HEK293 (cell line): Measurements from ENCODE around the gene FERMT2.

Source experiments
- CTCF ChIA-PET: fragments of 350-600 bp; formaldehyde crosslinking; extraction: SDS; loops from one replicate; lab custom pipeline; 2021; ENCODE audit warnings: antibody characterized with exemption; lab: Yijun Ruan, JAX
- POLR2A ChIA-PET: fragments of 300-600 bp; formaldehyde crosslinking; extraction: SDS; loops from one replicate; lab custom pipeline; 2020; ENCODE audit warnings: antibody characterized with exemption, inconsistent platforms; lab: Yijun Ruan, JAX
- H3K27ac ChIP-seq: fragments of 200-500 bp; sonication (Bioruptor generic); 2 replicates; pipeline ENCODE4 v1.5.1; 2014; ENCODE audit warnings: low read depth, low read length, control low read depth, inconsistent platforms; ENCODE audit errors: extremely low read depth
- H3K36me3 ChIP-seq, 2 experiments: fragments of 200-500 bp in 1 of 2; sonication (Bioruptor generic) in 1 of 2; 1 replicate in 1 of 2; 2 replicates in 1 of 2; pipeline ENCODE4 v1.5.1; 2014 to 2017; ENCODE audit warnings: inconsistent platforms in 2 of 2, low read length in 2 of 2; ENCODE audit not compliant: control insufficient read depth in 2 of 2, insufficient read depth in 1 of 2
- H3K4me1 ChIP-seq: fragments of 200-500 bp; sonication (Bioruptor generic); 2 replicates; pipeline ENCODE4 v1.5.1; 2014; ENCODE audit warnings: mild to moderate bottlenecking, low read length, inconsistent platforms; ENCODE audit not compliant: control insufficient read depth, insufficient read depth
- H3K4me3 ChIP-seq: 2 replicates; pipeline ENCODE4 v1.5.1; 2011; ENCODE audit warnings: low read depth, mild to moderate bottlenecking, control low read depth, low read length, moderate library complexity
- H3K9me3 ChIP-seq: fragments of 200-500 bp; sonication (Bioruptor generic); 2 replicates; pipeline ENCODE4 v1.5.1; 2014; ENCODE audit warnings: low read depth, low read length, inconsistent platforms; ENCODE audit not compliant: control insufficient read depth, insufficient read depth
- EGR2 ChIP-seq: fragments of 450-650 bp; formaldehyde crosslinking; IDR thresholded peaks from 2 replicates; pipeline ENCODE4 v1.5.1; 2016; ENCODE audit warnings: low read depth, missing biosample characterization, missing genetic modification characterization
- FEZF1 ChIP-seq: fragments of 450-650 bp; formaldehyde crosslinking; IDR thresholded peaks from 2 replicates; pipeline ENCODE4 v1.5.1; 2016; ENCODE audit warnings: missing biosample characterization, missing genetic modification characterization
- GLIS1 ChIP-seq: fragments of 450-650 bp; formaldehyde crosslinking; IDR thresholded peaks from 2 replicates; pipeline ENCODE4 v1.5.1; 2016; ENCODE audit warnings: missing biosample characterization, missing genetic modification characterization
- HOXD13 ChIP-seq: sonication (generic); formaldehyde crosslinking; IDR thresholded peaks from 2 replicates; pipeline ENCODE4 v1.8.0; 2022; ENCODE audit warnings: missing genetic modification reagents, borderline replicate concordance
- IKZF3 ChIP-seq: fragments of 450-650 bp; IDR thresholded peaks from 2 replicates; pipeline ENCODE4 v1.5.0; 2018; ENCODE audit warnings: missing biosample characterization, mild to moderate bottlenecking, missing genetic modification characterization, moderate library complexity
- OSR2 ChIP-seq: fragments of 450-650 bp; formaldehyde crosslinking; IDR thresholded peaks from 2 replicates; pipeline ENCODE4 v1.5.1; 2016; ENCODE audit warnings: missing biosample characterization, missing genetic modification characterization
- PRDM1 ChIP-seq: fragments of 450-650 bp; formaldehyde crosslinking; IDR thresholded peaks from 2 replicates; pipeline ENCODE4; 2016; ENCODE audit warnings: missing biosample characterization, missing genetic modification characterization
- YY2 ChIP-seq: fragments of 450-650 bp; formaldehyde crosslinking; IDR thresholded peaks from 2 replicates; pipeline ENCODE4 v1.5.1; 2016; ENCODE audit warnings: missing biosample characterization, missing genetic modification characterization
- ZBTB8A ChIP-seq: fragments of 450-650 bp; formaldehyde crosslinking; IDR thresholded peaks from 2 replicates; pipeline ENCODE4 v1.5.1; 2016; ENCODE audit warnings: missing biosample characterization, missing genetic modification characterization
- ZNF114 ChIP-seq: fragments of 450-650 bp; formaldehyde crosslinking; IDR thresholded peaks from 2 replicates; pipeline ENCODE4 v1.5.0; 2017; ENCODE audit warnings: missing biosample characterization, missing genetic modification characterization
- ZNF175 ChIP-seq: fragments of 450-650 bp; formaldehyde crosslinking; IDR thresholded peaks from 2 replicates; pipeline ENCODE4 v1.5.1; 2016; ENCODE audit warnings: missing biosample characterization, missing genetic modification characterization
- ZNF223 ChIP-seq: fragments of 450-650 bp; formaldehyde crosslinking; IDR thresholded peaks from 2 replicates; pipeline ENCODE4 v1.5.1; 2016; ENCODE audit warnings: missing biosample characterization, missing genetic modification characterization
- ZNF248 ChIP-seq: fragments of 450-650 bp; formaldehyde crosslinking; IDR thresholded peaks from 2 replicates; pipeline ENCODE4 v1.5.1; 2017; ENCODE audit warnings: missing biosample characterization, missing genetic modification characterization
- ZNF366 ChIP-seq: fragments of 450-650 bp; formaldehyde crosslinking; conservative IDR thresholded peaks from 2 replicates; pipeline ENCODE4 v1.5.1; 2016; ENCODE audit warnings: missing biosample characterization, missing genetic modification characterization
- ZNF394 ChIP-seq: fragments of 450-650 bp; formaldehyde crosslinking; IDR thresholded peaks from 2 replicates; pipeline ENCODE4 v1.5.1; 2016; ENCODE audit warnings: missing biosample characterization, missing genetic modification characterization, mild to moderate bottlenecking, moderate library complexity, borderline replicate concordance
- ZNF555 ChIP-seq: fragments of 450-650 bp; formaldehyde crosslinking; conservative IDR thresholded peaks from 2 replicates; pipeline ENCODE4 v1.5.1; 2017; ENCODE audit warnings: missing biosample characterization, mild to moderate bottlenecking, missing genetic modification characterization, inconsistent platforms
- ZNF629 ChIP-seq: fragments of 450-650 bp; formaldehyde crosslinking; IDR thresholded peaks from 2 replicates; pipeline ENCODE4 v1.5.1; 2017; ENCODE audit warnings: missing biosample characterization, missing genetic modification characterization
- ZNF701 ChIP-seq: fragments of 450-650 bp; formaldehyde crosslinking; IDR thresholded peaks from 2 replicates; pipeline ENCODE4 v1.5.1; 2016; ENCODE audit warnings: missing biosample characterization, missing genetic modification characterization
- ZNF747 ChIP-seq: fragments of 450-650 bp; formaldehyde crosslinking; IDR thresholded peaks from 2 replicates; pipeline ENCODE4 v1.5.1; 2016; ENCODE audit warnings: missing biosample characterization, missing genetic modification characterization
- ZXDB ChIP-seq: fragments of 450-650 bp; formaldehyde crosslinking; IDR thresholded peaks from 2 replicates; pipeline ENCODE4 v1.5.1; 2016; ENCODE audit warnings: missing biosample characterization, missing genetic modification characterization
- TF ChIP-seq, protein P1 (sequence below): fragments of 450-650 bp; formaldehyde crosslinking; IDR thresholded peaks from 2 replicates; pipeline ENCODE4 v1.5.1; 2016; ENCODE audit warnings: missing biosample characterization, missing genetic modification characterization, borderline replicate concordance
- TF ChIP-seq, protein P2 (sequence below): fragments of 450-650 bp; formaldehyde crosslinking; IDR thresholded peaks from 2 replicates; pipeline ENCODE4 v1.5.1; 2016; ENCODE audit warnings: missing biosample characterization, missing genetic modification characterization
- TF ChIP-seq, protein P3 (sequence below): fragments of 450-650 bp; formaldehyde crosslinking; IDR thresholded peaks from 2 replicates; pipeline ENCODE4 v1.5.1; 2017; ENCODE audit warnings: missing biosample characterization, missing genetic modification characterization

FERMT2 gene

DNA sequence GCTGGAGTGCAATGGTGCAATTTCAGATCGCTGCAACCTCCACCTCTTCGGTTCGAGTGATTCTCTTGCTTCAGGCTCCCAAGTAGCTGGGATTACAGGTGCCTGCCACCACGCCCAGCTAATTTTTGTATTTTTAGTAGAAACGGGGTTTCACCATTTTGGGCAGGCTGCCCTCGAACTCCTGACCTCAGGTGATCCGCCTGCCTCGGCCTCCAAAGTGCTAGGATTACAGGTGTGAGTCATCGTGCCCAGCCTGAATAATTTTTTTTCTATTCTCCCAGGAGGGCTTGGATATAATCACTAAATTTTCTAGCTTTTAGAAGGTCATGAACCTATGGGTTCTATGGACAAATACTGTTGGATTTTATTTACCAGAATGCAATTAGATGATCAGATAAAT is 114.8 kb downstream of the FERMT2 start:
- no peak overlapping the region for H3K27ac ChIP-seq
- no peak for TF ChIP-seq ZNF175
- no peak for TF ChIP-seq GLIS1
- no peak for TF ChIP-seq ZNF701 (tag by site-specific recombination)
- no peak for TF ChIP-seq ZNF248 (tag by site-specific recombination)
- no peak for TF ChIP-seq ZNF747 (tag by site-specific recombination)
- TF ChIP-seq ZBTB8A (tag by site-specific recombination), result no peak
- no peak for TF ChIP-seq HOXD13 (CRISPR knock-in tag)
- TF ChIP-seq, protein P1, sequence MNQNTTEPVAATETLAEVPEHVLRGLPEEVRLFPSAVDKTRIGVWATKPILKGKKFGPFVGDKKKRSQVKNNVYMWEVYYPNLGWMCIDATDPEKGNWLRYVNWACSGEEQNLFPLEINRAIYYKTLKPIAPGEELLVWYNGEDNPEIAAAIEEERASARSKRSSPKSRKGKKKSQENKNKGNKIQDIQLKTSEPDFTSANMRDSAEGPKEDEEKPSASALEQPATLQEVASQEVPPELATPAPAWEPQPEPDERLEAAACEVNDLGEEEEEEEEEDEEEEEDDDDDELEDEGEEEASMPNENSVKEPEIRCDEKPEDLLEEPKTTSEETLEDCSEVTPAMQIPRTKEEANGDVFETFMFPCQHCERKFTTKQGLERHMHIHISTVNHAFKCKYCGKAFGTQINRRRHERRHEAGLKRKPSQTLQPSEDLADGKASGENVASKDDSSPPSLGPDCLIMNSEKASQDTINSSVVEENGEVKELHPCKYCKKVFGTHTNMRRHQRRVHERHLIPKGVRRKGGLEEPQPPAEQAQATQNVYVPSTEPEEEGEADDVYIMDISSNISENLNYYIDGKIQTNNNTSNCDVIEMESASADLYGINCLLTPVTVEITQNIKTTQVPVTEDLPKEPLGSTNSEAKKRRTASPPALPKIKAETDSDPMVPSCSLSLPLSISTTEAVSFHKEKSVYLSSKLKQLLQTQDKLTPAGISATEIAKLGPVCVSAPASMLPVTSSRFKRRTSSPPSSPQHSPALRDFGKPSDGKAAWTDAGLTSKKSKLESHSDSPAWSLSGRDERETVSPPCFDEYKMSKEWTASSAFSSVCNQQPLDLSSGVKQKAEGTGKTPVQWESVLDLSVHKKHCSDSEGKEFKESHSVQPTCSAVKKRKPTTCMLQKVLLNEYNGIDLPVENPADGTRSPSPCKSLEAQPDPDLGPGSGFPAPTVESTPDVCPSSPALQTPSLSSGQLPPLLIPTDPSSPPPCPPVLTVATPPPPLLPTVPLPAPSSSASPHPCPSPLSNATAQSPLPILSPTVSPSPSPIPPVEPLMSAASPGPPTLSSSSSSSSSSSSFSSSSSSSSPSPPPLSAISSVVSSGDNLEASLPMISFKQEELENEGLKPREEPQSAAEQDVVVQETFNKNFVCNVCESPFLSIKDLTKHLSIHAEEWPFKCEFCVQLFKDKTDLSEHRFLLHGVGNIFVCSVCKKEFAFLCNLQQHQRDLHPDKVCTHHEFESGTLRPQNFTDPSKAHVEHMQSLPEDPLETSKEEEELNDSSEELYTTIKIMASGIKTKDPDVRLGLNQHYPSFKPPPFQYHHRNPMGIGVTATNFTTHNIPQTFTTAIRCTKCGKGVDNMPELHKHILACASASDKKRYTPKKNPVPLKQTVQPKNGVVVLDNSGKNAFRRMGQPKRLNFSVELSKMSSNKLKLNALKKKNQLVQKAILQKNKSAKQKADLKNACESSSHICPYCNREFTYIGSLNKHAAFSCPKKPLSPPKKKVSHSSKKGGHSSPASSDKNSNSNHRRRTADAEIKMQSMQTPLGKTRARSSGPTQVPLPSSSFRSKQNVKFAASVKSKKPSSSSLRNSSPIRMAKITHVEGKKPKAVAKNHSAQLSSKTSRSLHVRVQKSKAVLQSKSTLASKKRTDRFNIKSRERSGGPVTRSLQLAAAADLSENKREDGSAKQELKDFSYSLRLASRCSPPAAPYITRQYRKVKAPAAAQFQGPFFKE (tag by site-specific recombination), result no peak
- TF ChIP-seq, protein P2, sequence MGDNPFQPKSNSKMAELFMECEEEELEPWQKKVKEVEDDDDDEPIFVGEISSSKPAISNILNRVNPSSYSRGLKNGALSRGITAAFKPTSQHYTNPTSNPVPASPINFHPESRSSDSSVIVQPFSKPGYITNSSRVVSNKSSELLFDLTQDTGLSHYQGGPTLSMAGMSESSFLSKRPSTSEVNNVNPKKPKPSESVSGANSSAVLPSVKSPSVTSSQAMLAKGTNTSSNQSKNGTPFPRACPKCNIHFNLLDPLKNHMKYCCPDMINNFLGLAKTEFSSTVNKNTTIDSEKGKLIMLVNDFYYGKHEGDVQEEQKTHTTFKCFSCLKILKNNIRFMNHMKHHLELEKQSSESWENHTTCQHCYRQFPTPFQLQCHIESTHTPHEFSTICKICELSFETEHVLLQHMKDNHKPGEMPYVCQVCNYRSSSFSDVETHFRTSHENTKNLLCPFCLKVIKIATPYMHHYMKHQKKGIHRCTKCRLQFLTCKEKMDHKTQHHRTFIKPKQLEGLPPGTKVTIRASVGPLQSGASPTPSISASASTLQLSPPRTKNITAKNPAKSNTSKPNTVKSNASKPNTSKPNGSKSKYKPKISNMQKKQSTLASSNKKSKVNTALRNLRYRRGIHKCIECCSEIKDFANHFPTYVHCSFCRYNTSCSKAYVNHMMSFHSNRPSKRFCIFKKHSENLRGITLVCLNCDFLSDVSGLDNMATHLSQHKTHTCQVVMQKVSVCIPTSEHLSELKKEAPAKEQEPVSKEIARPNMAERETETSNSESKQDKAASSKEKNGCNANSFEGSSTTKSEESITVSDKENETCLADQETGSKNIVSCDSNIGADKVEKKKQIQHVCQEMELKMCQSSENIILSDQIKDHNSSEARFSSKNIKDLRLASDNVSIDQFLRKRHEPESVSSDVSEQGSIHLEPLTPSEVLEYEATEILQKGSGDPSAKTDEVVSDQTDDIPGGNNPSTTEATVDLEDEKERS (tag by site-specific recombination), result no peak
- TF ChIP-seq ZNF366 (tag by site-specific recombination), result no peak
- ChIA-PET CTCF (interaction anchor here (0.7 kb wide), 1 partner anchor 604 kb away, joined by 3 read pairs; no protein-coding TSS in a partner anchor), POLR2A (no interaction called here)
- H3K4me1 ChIP-seq, result peaks cover 17% of the 10 kb centered on the region
- H3K4me3 ChIP-seq, result no peak overlapping the region
- H3K36me3 ChIP-seq, result no peaks in the 10 kb centered on the region
- H3K9me3 ChIP-seq, result no peaks in the 10 kb centered on the region

DNA sequence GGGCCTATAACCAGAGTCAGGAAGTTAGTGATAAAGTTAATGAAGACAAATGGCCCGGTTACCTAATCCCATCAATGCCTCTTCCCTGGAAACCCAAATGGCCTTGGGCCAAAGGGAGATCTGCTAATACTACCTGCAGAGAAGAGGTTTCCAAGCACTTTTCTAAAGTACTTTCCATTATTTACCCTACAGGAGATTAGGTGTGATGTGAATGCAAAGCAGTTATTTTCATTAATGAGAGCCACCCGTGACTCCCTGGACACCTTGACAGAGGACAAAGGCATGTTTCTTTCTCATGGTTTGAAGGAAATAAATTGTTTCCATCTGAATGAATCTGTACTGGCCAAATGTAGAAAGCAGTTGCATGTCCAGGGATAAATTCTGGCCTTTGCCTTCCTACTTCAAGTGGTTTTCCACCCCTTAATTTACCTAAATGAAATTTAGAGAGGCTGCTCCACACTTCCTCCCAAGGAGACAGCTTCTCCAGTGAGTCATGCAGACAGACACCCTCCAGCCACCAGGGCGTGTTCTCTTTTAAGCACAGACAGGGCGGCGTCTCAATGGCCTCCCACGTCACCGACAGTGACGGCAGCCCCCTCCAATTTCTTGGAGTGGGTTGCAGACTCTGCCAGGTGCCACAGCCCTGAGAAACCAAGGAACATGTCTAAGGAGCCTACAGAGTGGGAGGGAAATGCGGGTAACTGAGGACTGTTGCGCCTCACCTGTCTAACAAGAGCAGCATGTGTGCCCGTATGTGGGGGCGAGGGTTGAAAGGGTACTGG is 115.5 kb downstream of the FERMT2 start:
- no peaks in the 10 kb centered on the region for H3K9me3 ChIP-seq
- peak overlapping the region; percentile 65 for H3K27ac ChIP-seq
- POLR2A ChIA-PET, result interaction anchor here (0.6 to 0.7 kb wide), 3 partner anchors 52 to 495 kb away, joined by 3 read pairs; partner anchors contain the start of gene FERMT2
- no peaks in the 10 kb centered on the region for H3K36me3 ChIP-seq
- H3K4me1 ChIP-seq, result peaks cover 17% of the 10 kb centered on the region
- CTCF ChIA-PET, result interaction anchor here (0.7 to 0.8 kb wide), 3 partner anchors 20 to 317 kb away, joined by 3 read pairs; no protein-coding TSS in a partner anchor
- no peak overlapping the region for H3K4me3 ChIP-seq
- 0 out of 2 replicates have a peak, but pooled peaks have one; percentile 15 for TF ChIP-seq PRDM1
- TF ChIP-seq, protein P3, sequence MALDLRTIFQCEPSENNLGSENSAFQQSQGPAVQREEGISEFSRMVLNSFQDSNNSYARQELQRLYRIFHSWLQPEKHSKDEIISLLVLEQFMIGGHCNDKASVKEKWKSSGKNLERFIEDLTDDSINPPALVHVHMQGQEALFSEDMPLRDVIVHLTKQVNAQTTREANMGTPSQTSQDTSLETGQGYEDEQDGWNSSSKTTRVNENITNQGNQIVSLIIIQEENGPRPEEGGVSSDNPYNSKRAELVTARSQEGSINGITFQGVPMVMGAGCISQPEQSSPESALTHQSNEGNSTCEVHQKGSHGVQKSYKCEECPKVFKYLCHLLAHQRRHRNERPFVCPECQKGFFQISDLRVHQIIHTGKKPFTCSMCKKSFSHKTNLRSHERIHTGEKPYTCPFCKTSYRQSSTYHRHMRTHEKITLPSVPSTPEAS, result no peak
- peak; percentile 23; the same call in 1 of the 2 replicates for TF ChIP-seq GLIS1
- TF ChIP-seq ZNF394 (tag by site-specific recombination), result peak; percentile 95
- TF ChIP-seq ZNF555 (tag by site-specific recombination), result no peak
- TF ChIP-seq ZNF223 (tag by site-specific recombination), result no peak
- TF ChIP-seq OSR2, result peak; percentile 63
- peak; percentile 55 for TF ChIP-seq FEZF1 (tag by site-specific recombination)
- TF ChIP-seq ZNF114, result no peak
- peak; percentile 75 for TF ChIP-seq EGR2
- peak; percentile 74; the same call in 1 of the 2 replicates for TF ChIP-seq IKZF3
- peak; percentile 64; the same call in 1 of the 2 replicates for TF ChIP-seq ZXDB (tag by site-specific recombination)
- TF ChIP-seq ZNF629 (tag by site-specific recombination), result peak; percentile 50; the same call in 1 of the 2 replicates
- TF ChIP-seq YY2 (tag by site-specific recombination), result no peak
